Endothelial cell of umbilical vein (primary cell): ENCODE measurements around the gene DENND5B. TPM values are rescaled to one million over a fixed set of nuclear protein-coding genes. Genes with fewer than 3 reads are reported as not detected.

Experiments
- BruUV-seq: library from RNA; stranded (reverse); fragments of 400-500 nt; replicated peaks from 2 replicates; lab custom pipeline; 2021; lab: Mats Ljungman, UMichigan
- CTCF ChIA-PET: fragments of 300-600, 350-600 bp; sonication (Branson Sonifier 250); formaldehyde crosslinking; loops from one replicate; lab custom pipeline; 2021; ENCODE audit warnings: antibody characterized with exemption, inconsistent platforms; lab: Charles Lee
- POLR2A ChIA-PET: fragments of 300-600, 350-600 bp; sonication (Branson Sonifier 250); formaldehyde crosslinking; loops from one replicate; lab custom pipeline; 2021; ENCODE audit warnings: antibody characterized with exemption, inconsistent platforms; lab: Charles Lee
- DNase-seq: peaks from one replicate; pipeline ENCODE4 v3.0.0-alpha.2; 2011; ENCODE audit warnings: low read depth, low spot score
- FAIRE-seq: peaks from 2 replicates; lab custom pipeline; 2011; peaks lifted over from hg19 to GRCh38; lab: Jason Lieb, UNC
- H2AFZ ChIP-seq: 2 replicates; pipeline ENCODE4 v1.6.0; 2012; ENCODE audit warnings: low read depth, low read length, control low read depth, inconsistent platforms
- H3K27ac ChIP-seq: 2 replicates; pipeline ENCODE4 v1.5.1; 2011; ENCODE audit warnings: low read depth, mild to moderate bottlenecking, control low read depth, low read length, moderate library complexity; ENCODE audit not compliant: insufficient read depth
- H3K27me3 ChIP-seq, 2 experiments: 2 replicates each; pipeline versions ENCODE4 v1.6.0 to v1.6.1; 2011; ENCODE audit warnings: low read length in 2 of 2, mixed read lengths in 1 of 2; ENCODE audit not compliant: control insufficient read depth in 2 of 2, insufficient read depth in 2 of 2
- H3K36me3 ChIP-seq, 2 experiments: 2 replicates in 1 of 2; 3 replicates in 1 of 2; pipeline ENCODE4 v1.5.1; 2011; ENCODE audit warnings: low read length in 2 of 2, mild to moderate bottlenecking in 1 of 2, moderate library complexity in 1 of 2; ENCODE audit not compliant: control insufficient read depth in 2 of 2, insufficient read depth in 2 of 2; ENCODE audit errors: extremely low read depth in 1 of 2
- H3K4me1 ChIP-seq: 3 replicates; pipeline ENCODE4 v1.5.1; 2011; ENCODE audit warnings: mild to moderate bottlenecking, low read length; ENCODE audit not compliant: control insufficient read depth, insufficient read depth; ENCODE audit errors: extremely low read depth
- H3K4me2 ChIP-seq: 2 replicates; pipeline ENCODE4 v1.6.1; 2011; ENCODE audit warnings: low read length, control low read depth, mixed read lengths; ENCODE audit not compliant: insufficient read depth
- H3K4me3 ChIP-seq, 3 experiments: fragments of 200-600 bp in 1 of 3; sonication (generic), shearing (Covaris generic) in 1 of 3; replicated peaks in 1 of 3; 2 replicates each; pipeline ENCODE4 v1.5.1; 2011 to 2016; ENCODE audit warnings: control low read depth in 3 of 3, low read length in 3 of 3, mild to moderate bottlenecking in 2 of 3, inconsistent platforms in 1 of 3, low read depth in 1 of 3, moderate library complexity in 1 of 3; ENCODE audit not compliant: insufficient read depth in 1 of 3
- H3K79me2 ChIP-seq: 2 replicates; pipeline ENCODE4 v1.6.0; 2012; ENCODE audit warnings: low read length, inconsistent platforms; ENCODE audit not compliant: control insufficient read depth, insufficient read depth
- H3K9ac ChIP-seq: replicated peaks from 2 replicates; pipeline ENCODE3; 2011; ENCODE audit warnings: low read length, control low read depth; ENCODE audit not compliant: insufficient read depth; ENCODE audit errors: extremely low read depth
- H3K9me1 ChIP-seq: replicated peaks from 3 replicates; pipeline ENCODE4 v1.6.0; 2011; ENCODE audit warnings: mild to moderate bottlenecking, low read length; ENCODE audit not compliant: control insufficient read depth, insufficient read depth; ENCODE audit errors: extremely low read depth
- H3K9me3 ChIP-seq: replicated peaks from 2 replicates; pipeline ENCODE4 v1.5.1; 2012; ENCODE audit warnings: low read length, inconsistent platforms; ENCODE audit not compliant: control insufficient read depth, insufficient read depth
- H4K20me1 ChIP-seq: replicated peaks from 2 replicates; pipeline ENCODE3; 2011; ENCODE audit warnings: mild to moderate bottlenecking, low read length; ENCODE audit not compliant: control insufficient read depth, insufficient read depth; ENCODE audit errors: extremely low read depth
- EZH2 ChIP-seq: IDR thresholded peaks from 2 replicates; pipeline ENCODE4 v1.6.1; 2012; ENCODE audit warnings: borderline replicate concordance, low read depth, mild to moderate bottlenecking, moderate library complexity, low read length, inconsistent platforms; ENCODE audit not compliant: severe bottlenecking
- FOS ChIP-seq: IDR thresholded peaks from 2 replicates; pipeline ENCODE4 v1.6.1; 2011; ENCODE audit warnings: mild to moderate bottlenecking, low read length, moderate library complexity, borderline replicate concordance; ENCODE audit not compliant: insufficient read depth
- GATA2 ChIP-seq: IDR thresholded peaks from 2 replicates; pipeline ENCODE4 v1.7.0; 2011; ENCODE audit warnings: low read depth, mild to moderate bottlenecking, moderate library complexity, mixed read lengths, low read length; ENCODE audit not compliant: insufficient read length, insufficient read depth
- JUN ChIP-seq: IDR thresholded peaks from 2 replicates; pipeline ENCODE4 v1.6.1; 2011; ENCODE audit warnings: borderline replicate concordance, low read depth; ENCODE audit not compliant: insufficient read length, insufficient read depth
- MYC ChIP-seq: IDR thresholded peaks from one replicate; pipeline ENCODE4 v1.6.1; 2011; ENCODE audit warnings: mild to moderate bottlenecking, low read depth, low read length
- POLR2A ChIP-seq: IDR thresholded peaks from 2 replicates; pipeline ENCODE4 v1.6.1; 2012; ENCODE audit warnings: low read depth, mild to moderate bottlenecking, control low read depth, low read length
- POLR2AphosphoS5 ChIP-seq: IDR thresholded peaks from 2 replicates; pipeline ENCODE4 v1.6.1; 2012; ENCODE audit warnings: low read depth, mild to moderate bottlenecking, control low read depth, low read length, moderate library complexity; ENCODE audit not compliant: insufficient read depth
- dilution Hi-C: fragments of 300-500 bp; cut with MboI; formaldehyde crosslinking; loops from one replicate; pipeline ENCODE4 v1.15.0; 2019; ENCODE audit warnings: low sequenced_read_pairs; ENCODE audit not compliant: extremely low pct_ligation_motif_present
- intact Hi-C: fragments of 100-400 bp; cut with micrococcal nuclease; formaldehyde crosslinking; loops from one replicate; pipeline ENCODE4 v1.10.0; 2022
- polyA plus RNA-seq, 4 experiments: library from polyadenylated mRNA; depleted of rRNA in 3 of 4; stranded (reverse) in 3 of 4; unstranded in 1 of 4; fragments of >200 nt; gene quantifications; 2 replicates each; pipeline versions ENCODE4 v1.2.1 to v1.2.3, GENCODE V29; 2011 to 2012; ENCODE audit warnings: missing spikeins in 1 of 4
- total RNA-seq: library from RNA; stranded (reverse); gene quantifications from 2 replicates; pipeline ENCODE4 v1.2.3, GENCODE V29; 2021
- TF ChIP-seq, protein P1 (sequence below): IDR thresholded peaks from 2 replicates; pipeline ENCODE4 v1.6.1; 2011; ENCODE audit not compliant: insufficient read depth, insufficient read length
- TF ChIP-seq, protein P2 (sequence below), 2 donors: IDR thresholded peaks; 1 replicate in 1 of 2; 2 replicates in 1 of 2; pipeline ENCODE4 v1.5.1; 2011; ENCODE audit warnings: low read length in 2 of 2, mild to moderate bottlenecking in 2 of 2, moderate library complexity in 2 of 2, control low read depth in 1 of 2, inconsistent platforms in 1 of 2, low read depth in 1 of 2; ENCODE audit not compliant: insufficient read depth in 1 of 2; ENCODE audit errors: extremely low read depth in 1 of 2

DENND5B gene
- total and polyA plus RNA-seq, 2 donors (not counting 3 experiments of a cell fraction or from before 2014, with no cell fraction given), result 10.3 to 18.3 TPM

DNA sequence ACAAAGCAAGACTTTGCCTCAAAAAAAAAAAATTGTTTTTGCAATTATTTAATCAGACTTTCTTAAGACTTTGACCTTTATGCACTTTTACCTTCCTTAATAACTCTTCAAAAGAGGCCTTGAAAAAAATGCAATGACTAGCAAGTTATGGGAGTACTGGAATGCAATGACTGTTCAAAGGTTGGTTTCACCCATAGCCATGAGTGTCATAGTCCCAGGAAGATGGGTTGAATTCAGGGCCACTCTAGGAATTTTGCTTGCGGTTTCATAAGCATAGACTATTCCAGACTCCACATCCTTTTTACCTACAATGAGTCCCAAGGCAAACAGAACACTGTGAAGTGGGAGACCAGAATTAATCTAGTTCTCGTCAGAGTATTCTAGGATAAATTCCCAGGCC, 29.4 kb upstream of the DENND5B start:
- dilution Hi-C loops, result no loop called here

More for the DNA sequence above, 29.4 kb upstream of the DENND5B start:
- Histone ChIP-seq H3K9me3 (no peaks in the 10 kb centered on the region), H3K27ac (no peak overlapping the region), H3K36me3 (no peaks in the 10 kb centered on the region), H4K20me1 (no peaks in the 10 kb centered on the region), H3K4me1 (no peaks in the 10 kb centered on the region), H2AFZ (no peak overlapping the region), H3K4me2 (no peak overlapping the region), H3K9me1 (no peaks in the 10 kb centered on the region), H3K9ac (no peak overlapping the region), H3K79me2 (no peaks in the 10 kb centered on the region), H3K27me3 (no peaks in the 10 kb centered on the region), H3K4me3 (no peak overlapping the region)
- DNase-seq (no peak), FAIRE-seq (no peak)
- CTCF ChIA-PET, result no interaction called here
- intact Hi-C loops, result no loop called here
- TF ChIP-seq POLR2A, result no peak
- TF ChIP-seq, protein P1, sequence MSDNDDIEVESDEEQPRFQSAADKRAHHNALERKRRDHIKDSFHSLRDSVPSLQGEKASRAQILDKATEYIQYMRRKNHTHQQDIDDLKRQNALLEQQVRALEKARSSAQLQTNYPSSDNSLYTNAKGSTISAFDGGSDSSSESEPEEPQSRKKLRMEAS, result no peak
- TF ChIP-seq, protein P2, sequence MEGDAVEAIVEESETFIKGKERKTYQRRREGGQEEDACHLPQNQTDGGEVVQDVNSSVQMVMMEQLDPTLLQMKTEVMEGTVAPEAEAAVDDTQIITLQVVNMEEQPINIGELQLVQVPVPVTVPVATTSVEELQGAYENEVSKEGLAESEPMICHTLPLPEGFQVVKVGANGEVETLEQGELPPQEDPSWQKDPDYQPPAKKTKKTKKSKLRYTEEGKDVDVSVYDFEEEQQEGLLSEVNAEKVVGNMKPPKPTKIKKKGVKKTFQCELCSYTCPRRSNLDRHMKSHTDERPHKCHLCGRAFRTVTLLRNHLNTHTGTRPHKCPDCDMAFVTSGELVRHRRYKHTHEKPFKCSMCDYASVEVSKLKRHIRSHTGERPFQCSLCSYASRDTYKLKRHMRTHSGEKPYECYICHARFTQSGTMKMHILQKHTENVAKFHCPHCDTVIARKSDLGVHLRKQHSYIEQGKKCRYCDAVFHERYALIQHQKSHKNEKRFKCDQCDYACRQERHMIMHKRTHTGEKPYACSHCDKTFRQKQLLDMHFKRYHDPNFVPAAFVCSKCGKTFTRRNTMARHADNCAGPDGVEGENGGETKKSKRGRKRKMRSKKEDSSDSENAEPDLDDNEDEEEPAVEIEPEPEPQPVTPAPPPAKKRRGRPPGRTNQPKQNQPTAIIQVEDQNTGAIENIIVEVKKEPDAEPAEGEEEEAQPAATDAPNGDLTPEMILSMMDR (IDR thresholded peaks at IDR 0.05; ENCODE audit: extremely low read depth in 1 of 2, insufficient read depth in 1 of 2, low read depth in 1 of 2, low read length in 2 of 2), result no peak
- TF ChIP-seq FOS, result no peak
- TF ChIP-seq JUN, result no peak
- TF ChIP-seq EZH2, result no peak
- TF ChIP-seq GATA2, result no peak
- TF ChIP-seq MYC, result no peak
- no peak for TF ChIP-seq POLR2AphosphoS5
- POLR2A ChIA-PET, result no interaction called here
- no TSS peak for BruUV-seq
